ENCODE data around the gene SH3BGRL.
"Not testable (repeated sequence)": the region's sequence is repeated elsewhere in the genome, so short reads cannot be mapped to it uniquely, and the experiment has no call there.

Gene SH3BGRL

DNA sequence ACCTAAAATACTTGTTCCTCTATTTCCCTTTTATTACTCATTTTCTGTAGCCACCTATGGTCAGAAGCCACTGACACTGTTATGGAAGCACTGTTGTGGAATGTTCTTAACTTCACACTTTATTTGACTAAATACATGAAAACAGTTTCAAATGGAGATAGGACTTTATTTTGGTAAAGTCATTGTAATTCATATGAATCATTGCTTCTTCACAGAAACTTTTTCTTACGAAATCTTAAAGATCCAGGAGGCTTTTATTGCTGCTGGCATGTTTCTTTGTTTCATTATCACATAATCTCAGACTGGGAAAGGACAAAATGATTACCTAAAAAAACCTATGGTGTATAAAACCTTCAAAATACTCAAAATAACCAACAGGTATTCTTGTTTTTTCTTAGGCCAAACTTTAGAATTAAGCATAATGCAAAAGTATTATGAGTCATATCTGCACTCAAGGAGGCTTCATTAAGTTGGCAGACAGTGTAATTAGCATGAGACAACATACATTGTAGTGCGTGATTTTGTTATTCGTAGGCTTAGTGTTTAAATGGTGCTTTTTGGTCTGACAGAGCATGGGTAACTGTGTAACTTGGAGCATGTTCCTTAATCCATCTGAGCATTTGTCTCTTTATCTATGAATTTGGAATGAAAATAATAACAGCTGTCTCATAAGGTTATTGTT, 58.0 kb downstream of the SH3BGRL start:
- no peak for DNase-seq

DNA sequence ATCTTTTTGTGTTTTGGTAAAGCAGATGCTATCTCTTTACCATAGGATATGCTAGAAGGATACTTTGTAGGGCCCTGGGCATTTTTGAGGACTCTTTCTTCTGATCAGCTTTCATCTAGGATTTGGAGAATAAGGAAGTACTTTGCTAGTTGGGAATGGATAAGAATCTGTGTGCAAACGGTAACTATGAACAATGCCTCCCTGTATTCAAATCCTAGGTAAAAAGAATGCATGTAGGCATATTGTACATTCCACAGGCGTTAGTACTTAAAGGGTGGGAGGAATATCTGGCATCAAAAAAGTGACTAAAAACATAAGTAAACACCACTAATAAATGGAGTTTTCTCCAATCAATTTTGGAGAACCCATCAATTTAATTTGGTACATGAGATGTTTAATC, 59.7 kb downstream of the SH3BGRL start:
- DNase-seq = no peak

DNA sequence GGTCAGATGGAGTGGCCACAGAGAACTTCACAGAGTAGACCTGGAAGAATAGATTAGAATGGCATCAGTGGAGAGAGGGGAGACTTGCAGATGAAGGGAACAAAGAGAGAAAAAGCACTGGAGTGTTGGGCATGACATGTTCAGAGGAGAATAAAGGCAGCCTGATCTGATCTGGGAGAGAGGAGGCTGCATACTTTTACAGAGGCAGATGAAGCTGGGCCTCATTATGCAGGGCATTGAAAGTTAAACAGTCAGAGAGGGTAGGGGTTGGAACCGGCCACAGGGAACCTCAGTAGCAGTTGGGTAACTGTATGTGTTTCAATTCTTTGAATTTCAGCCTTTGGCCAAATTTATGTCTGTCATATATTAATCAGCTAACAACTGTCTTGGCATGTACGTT, 61.2 kb downstream of the SH3BGRL start:
- DNase-seq = no peak

DNA sequence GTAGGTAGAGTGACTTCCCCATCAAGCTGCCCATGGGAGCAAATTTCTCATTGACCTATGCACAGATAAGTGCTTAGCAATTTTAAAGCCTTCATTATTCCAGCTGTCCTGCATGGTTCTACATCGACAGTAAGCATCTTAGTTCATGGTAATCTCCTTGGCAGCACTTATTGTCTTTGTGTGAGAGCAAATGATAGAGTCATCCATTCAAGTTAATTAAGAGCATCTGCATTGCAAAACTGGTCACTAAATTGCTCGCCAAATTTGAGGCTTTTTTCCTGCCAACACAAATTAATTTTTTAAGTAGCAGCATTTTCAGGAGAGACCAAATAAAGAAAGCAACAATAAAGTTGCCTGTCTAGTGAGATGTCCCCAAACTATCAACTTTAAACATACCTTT, 76.7 kb downstream of the SH3BGRL start:
- no peak for DNase-seq

DNA sequence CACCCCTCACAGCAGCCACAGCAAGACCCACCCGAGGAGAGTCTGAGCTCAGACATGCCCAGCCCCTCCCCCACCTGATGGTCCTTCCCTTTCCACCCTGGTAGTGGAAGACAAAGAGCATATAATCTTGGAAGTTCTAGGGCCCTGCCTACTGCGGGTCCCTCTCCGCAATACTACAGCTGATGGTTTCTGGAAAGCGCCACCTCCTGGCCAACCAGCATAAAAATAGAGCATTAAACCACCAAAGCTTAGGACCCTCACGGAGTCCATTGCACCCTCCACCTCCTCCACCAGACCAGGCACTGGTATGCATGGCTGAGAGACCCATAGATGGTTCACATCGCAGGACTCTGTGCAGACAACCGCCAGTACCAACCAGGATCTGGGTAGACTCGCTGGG, 78.2 kb downstream of the SH3BGRL start:
- no peak for DNase-seq

DNA sequence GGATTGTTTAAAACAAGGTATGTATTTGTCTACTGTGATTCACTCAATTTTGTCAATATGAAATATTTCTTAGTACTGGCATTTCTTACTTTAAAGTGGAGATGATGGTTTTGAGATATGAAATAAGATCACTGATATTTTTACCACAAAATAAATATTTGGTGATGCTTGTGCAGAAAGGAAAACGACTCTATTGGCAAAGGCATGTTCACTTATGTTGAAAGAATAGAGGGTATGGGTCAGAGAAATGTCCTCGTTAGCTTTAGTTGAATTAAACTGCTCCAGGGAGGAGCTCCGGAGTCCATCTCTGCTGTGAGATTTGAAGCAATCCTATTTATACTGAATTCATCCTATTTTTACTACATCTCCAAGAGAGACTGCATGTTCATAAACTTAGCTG, 84.2 kb downstream of the SH3BGRL start:
- no peak for DNase-seq

DNA sequence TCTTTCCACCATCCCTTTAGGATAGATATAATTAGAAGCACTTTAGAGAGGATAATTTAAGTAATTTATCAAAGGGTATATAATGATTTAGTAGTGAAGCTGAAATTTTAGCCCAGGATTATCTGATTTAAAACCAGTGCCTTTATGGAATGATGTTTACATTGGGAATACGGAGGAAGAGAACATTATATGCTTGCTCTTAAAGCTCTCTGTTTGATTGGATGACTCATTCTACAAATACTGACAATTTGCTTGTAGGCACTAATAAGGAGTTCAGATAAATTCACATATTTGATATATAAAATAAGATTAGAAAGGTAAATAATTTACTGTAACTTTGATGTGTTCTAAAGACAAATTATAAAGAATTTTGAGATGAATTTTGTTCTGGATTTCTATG, 84.7 kb downstream of the SH3BGRL start:
- no peak for DNase-seq

DNA sequence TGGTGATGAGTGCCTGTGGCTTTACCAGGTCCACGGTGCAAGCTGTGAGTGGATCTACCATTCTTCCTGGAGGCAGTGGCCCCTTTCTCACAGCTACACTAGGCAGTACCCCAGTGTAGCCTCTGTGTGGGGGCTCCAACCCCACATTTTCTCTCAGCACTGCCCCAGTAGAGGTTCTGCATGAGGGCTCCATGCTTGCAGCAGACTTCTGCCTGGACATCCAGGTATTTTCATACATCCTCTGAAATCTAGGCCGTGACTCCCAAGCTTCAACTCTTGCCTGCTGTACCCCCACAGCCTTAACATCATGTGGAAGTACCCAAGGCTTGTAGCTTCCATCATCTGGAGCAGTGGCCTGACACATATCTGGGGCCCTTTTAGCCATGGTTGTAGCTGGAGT, 90.1 kb downstream of the SH3BGRL start:
- no peak for DNase-seq

DNA sequence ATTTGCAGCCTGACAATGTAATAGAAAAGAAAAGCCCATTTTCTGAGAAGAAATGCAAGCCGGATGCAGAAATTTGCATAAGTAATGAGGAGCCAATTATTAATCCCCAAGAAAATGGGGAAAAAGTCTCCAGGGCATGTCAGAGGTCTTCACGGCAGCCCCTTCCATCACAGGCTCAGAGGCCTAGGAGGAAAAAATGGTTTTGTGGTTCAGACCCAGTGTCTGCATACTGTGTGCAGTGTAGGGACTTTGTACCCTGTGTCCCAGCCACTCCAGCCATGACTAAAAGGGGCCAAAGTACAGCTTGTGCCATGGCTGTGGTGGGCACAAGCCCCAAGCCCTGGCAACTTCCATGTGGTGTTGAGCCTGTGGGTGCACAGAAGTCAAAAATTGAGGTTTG, 92.2 kb downstream of the SH3BGRL start:
- DNase-seq = no peak

DNA sequence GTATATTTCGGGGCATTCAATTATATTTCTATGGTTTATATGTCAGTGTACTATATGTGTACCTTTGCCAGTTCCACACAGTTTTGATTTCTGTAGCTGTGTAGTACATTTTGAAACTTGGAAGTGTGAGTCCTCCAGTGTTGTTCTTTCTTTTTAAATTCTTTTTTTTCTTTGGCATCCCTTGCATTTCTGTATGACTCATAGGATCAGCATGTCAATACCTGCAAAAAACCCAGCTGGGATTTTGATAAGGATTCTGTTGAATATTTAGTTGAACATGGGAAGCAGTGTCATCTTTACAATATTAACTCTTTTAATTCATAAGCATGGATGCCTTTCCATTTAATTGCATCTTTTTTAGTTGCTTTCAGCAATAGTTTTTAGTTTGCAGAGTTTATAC, 100.0 kb downstream of the SH3BGRL start:
- DNase-seq = no peak

DNA sequence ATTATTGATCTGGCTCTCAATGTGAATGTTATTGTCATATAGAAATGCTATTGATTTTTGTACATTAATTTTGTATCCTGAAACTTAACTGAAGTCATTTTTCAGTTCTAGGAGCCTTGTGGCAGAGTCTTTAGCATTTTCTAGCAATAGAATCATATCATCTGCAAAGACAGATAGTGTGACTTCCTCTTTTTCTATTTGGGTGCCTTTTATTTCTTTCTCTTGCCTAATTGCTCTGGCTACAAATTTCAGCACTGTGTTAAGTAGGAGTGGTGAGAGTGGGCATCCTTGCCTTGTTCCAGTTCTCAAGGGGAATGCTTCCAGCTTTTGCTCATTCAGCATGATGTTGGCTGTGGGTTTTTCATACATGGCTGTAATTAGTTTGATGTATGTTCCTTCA, 102.7 kb downstream of the SH3BGRL start:
- no peak for DNase-seq

DNA sequence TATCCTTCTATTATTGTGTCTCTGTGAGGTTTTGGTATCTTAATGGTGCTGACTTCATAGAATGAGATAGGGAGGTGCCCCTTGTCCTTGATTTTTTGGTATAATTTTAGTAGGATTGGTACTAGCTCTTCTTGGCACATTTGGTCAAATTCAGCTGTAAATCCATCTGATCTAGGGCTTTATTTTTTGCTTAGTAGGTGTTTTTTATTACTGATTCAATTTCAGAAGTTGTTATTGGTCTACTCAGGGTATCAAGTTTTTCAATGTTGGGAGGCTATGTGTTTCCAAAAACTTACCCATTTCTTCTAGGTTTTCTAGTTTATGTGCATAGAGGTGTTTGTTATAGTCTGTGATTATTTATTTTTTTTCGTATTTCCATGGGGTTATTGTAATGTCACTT, 103.3 kb downstream of the SH3BGRL start:
- DNase-seq = no peak

DNA sequence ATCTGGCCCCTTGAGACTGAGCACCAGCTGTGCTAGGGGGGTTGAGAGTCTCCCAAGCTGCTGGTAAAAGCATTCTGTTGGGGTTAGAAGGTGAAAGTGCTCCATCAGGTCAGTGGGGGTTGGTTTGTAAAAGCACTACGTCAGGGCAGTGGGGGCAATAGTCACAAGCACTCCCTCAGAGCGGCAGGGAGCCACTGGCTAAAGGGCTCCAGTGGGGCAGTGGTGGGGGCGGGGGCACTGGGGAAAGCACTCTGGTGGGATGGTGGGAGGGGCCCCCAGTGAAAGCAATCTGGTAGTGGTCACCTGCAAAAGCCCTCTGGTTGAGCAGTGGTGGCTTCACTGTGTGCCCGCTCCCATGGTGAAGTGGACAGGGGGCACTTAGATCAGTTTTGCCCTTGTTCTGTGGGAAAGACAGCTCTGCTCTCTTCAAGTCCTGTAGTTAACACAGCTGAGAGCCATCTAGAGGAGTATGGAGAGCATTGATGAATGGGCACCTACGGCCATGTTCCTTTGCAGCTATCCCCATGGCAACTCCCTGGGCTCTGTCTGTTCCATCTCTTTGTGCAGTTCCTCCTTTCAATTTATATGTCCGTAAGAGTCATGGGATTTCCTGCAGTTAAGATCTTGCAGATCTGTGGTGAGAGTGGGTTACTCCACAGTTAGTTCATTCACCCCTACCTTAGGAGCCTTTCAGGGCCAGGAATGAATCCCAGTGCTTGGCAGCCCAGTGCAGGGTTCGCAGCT, 106.4 kb downstream of the SH3BGRL start:
- DNase-seq = no peak

DNA sequence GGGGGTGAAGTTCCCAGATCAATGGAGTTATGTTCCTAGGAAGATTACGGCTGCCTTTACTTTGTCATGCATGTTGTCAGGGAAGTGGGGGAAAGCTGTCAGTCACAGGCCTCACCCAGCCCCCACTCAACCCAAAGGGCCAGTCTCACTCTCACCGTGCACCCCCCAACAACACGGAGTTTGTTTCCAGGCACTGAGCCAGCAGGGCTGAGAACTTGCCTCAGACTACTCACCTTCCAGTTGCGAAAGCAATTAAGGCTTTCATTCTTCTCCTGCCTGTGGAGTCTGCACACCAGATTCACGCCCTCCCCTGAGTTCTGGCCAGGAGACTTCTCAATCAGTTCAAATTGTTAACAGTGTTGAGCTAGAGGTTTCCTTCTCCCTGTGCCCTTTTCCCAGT, 114.3 kb downstream of the SH3BGRL start:
- DNase-seq = no peak

DNA sequence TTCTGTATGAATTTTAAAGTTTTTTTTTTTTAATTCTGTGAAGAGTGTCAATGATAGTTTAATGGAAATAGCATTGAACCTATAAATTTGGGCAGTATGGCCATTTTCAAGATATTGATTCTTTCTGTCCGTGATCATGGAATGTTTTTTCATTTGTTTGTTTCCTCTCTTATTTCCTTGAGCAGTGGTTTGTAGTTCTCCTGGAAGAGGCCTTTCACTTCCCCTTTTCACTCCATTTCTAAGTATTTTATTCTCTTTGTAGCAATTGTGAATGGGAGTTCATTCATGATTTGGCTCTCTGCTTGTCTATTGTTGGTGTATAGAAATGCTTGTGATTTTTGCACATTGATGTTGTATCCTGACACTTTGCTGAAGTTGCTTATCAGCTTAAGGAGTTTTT, 129.8 kb downstream of the SH3BGRL start:
- not testable (repeated sequence) for DNase-seq

DNA sequence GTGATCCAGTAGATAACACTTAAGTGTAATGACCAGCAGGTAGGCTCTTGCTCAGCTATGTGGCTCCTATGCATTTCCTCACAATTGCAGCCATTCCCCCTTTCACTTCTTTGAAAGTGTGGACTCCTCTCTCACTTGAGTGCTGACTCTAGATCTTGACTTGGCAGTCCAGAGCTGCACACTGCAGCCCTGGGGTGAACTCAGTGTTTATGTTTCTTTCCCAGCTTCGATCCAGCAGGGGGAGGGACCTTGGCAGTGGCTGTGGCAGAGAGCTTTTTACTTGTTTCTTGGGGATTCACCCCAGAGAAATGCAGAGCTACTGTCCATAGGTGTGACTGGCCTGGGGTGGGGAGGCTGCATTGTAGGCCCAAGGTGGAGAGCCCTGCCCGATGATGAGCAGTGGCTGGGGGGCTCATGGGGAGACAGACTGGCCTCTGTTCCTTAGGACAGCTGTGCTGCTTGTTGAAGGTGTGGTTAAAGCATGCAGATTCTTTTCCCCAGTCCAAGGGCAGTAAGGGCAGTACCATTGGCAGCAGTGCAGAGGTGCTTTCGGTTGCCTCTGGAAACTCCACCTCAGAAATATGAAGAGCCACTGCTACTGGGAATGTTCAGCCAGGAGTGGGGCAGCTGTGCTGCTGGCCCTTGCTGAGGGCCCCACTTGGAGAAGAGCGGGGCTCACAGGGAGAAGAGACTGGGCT, 134.7 kb downstream of the SH3BGRL start:
- DNase-seq = no peak

DNA sequence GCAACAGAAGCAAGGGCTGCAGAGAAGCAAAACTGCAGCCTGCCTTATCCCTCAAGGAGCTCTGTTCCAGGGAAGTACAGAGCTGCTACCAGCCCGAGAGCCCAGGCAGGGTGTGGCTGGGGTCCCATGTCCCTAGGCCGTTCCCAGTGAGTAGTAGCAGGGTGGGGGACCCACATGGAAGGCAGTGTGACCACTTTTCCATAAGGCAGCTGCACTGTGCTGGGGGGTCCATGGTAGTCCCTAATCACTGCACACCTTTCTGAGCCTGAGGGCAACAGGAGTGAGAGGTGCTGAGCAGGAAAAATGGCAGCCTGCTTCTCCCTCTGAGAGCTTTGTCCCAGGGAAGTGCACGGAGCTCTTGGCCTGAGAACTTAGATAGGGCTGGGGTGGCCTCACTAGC, 135.9 kb downstream of the SH3BGRL start:
- no peak for DNase-seq

DNA sequence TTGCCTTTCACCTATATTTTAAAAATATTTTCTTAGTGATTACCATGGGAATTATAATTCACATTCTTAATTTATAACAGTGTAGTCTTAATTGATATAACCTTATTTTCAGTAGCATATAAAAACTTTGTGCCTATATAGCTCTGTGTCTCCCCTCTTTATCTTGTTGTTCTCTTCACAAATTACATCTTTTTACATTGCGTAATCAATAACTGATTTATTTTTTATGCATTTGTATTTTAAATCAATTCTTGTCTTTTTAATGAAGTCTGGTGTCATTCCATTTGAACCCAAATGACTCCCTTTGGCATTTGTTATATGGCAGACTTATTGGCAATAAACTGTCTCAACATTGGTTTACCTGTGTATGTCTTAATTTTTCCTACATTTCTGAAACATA, 137.0 kb downstream of the SH3BGRL start:
- no peak for DNase-seq

DNA sequence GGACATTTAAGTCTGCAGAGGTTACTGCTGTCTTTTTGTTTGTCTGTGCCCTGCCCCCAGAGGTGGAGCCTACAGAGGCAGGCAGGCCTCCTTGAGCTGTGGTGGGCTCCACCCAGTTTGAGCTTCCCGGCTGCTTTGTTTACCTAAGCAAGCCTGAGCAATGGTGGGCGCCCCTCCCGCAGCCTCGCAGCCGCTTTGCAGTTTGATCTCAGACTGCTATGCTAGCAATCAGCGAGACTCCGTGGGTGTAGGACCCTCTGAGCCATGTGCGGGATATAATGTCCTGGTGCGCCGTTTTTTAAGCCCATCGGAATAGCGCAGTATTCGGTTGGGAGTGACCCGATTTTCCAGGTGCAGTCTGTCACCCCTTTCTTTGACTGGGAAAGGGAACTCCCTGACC, 143.4 kb downstream of the SH3BGRL start:
- DNase-seq = not testable (repeated sequence)

Measured in NCI-H2171 treated with DMSO at 0.1 percent for 48 hours (cell line).